Urinary bladder (tissue), 4 donors: ENCODE measurements around the gene NAGA. TPM values are rescaled to one million over a fixed set of nuclear protein-coding genes. Genes with fewer than 3 reads are reported as not detected.

ENCODE experiments used
- DNase-seq: peaks from one replicate; pipeline ENCODE4 v3.0.0-alpha.2; 2015; ENCODE audit errors: extremely low spot score
- H3K27ac ChIP-seq: one replicate; pipeline ENCODE4 v1.5.1; 2013; ENCODE audit warnings: low read depth, mild to moderate bottlenecking, moderate library complexity
- H3K36me3 ChIP-seq: one replicate; pipeline ENCODE4 v1.6.1; 2013; ENCODE audit warnings: mild to moderate bottlenecking, moderate library complexity; ENCODE audit not compliant: insufficient read depth
- H3K4me1 ChIP-seq: one replicate; pipeline ENCODE4 v1.6.1; 2013; ENCODE audit warnings: mild to moderate bottlenecking, moderate library complexity; ENCODE audit not compliant: insufficient read depth
- H3K4me3 ChIP-seq: one replicate; pipeline ENCODE4 v1.5.1; 2013; ENCODE audit warnings: low read depth, low read length
- WGBS: extraction: QIAGEN DNeasy Blood & Tissue Kit; methylation state at CpG from one replicate; pipeline ENCODE4 v1.1.7; 2013; 5-methylcytosine and 5-hydroxymethylcytosine counted together
- polyA plus RNA-seq: library from polyadenylated mRNA; stranded (reverse); fragments of 200-250 nt; gene quantifications from one replicate; pipeline ENCODE4 v1.2.3, GENCODE V29; 2013
- total RNA-seq: library from RNA; depleted of rRNA; stranded (reverse); fragments of >200 nt; gene quantifications from one replicate; pipeline ENCODE4 v1.2.3, GENCODE V29; 2014
- donor health status: healthy with polysubstance abuse.
- donor health status: healthy.

Gene NAGA
- total and polyA plus RNA-seq, 2 donors, result 30.9 to 38.6 TPM

DNA sequence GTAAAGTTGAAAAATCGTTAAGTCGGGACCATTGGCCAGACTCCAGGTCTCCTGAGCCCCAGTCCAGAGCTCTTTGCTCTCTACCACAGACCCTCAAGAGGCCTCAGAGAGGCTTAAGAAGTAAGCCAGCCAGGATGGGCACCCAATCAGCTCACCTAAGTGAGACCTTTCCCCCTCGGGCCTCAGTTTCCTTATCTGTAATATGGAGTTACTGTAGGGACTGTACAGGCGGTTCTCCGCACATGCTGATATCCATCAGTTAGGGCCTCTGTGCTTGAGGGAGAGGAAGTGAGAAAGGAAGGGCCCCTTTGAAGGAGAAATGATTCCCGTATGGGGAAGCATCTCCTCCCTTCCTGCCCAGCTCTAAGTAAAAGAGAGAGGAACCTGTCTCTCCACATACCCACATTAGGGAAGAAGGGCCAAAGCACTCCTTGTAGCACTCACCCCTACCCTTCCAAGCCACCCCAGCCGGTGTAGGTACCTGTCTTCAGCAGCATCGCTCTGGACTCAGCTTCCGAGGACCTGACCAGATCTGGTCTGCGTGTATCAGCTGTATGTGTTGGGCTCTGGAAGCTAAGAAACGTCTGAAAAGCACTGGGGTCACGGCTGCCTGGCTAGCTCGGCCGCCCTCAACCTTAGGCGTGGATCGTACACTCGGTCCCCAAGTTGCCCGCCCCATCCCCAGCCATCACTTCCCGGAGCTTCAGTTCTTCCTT, 653 bp downstream of the NAGA start:
- H3K4me3 ChIP-seq, result peak overlapping the region; percentile 52
- no peaks in the 10 kb centered on the region for H3K36me3 ChIP-seq
- 13% methylated on average over 19 of the region's 19 CpGs for WGBS
- no peak for DNase-seq
- H3K4me1 ChIP-seq, result no peaks in the 10 kb centered on the region
- H3K27ac ChIP-seq, result peak overlapping the region; percentile 73

- H3K27ac ChIP-seq, result no peak overlapping the region
- H3K36me3 ChIP-seq, result no peaks in the 10 kb centered on the region
- 94% methylated on average over 4 of the region's 4 CpGs for WGBS
- no peak overlapping the region for H3K4me3 ChIP-seq
- H3K4me1 ChIP-seq, result no peaks in the 10 kb centered on the region
- no peak for DNase-seq
These were observed 2.3 kb downstream of the NAGA start for GRCh38 chr22:42068291-42068690.

DNA sequence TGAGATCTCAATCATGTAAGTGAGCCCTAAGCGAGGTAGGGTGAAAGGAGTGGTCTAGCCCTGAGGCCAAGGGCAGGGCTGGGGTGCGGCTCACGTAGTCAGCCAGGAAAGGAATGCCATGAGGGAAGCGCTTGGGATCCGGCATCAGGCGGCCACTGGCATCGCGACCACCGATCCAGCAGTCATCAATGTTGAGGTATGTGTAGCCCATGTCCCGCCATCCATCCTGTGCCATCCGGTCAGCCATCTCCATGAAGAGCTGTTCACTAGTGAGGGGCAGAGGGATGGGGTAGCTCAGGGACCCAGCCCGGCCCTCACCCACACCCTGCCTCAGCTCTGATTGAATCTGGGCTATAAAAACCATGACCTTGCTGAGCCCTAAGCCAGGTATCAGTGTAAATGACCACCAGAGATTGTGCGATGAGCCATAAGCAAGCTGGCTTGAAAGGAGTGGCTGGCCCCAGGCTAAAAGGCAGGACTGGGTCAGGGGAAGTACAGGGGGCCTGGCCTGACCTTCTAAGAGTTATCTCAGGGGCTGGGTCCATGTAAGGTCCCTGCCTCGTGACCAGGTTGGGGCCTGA, 2.9 kb downstream of the NAGA start:
- 98% methylated on average over 14 of the region's 14 CpGs for WGBS
- Histone ChIP-seq H3K4me3 (no peak overlapping the region), H3K36me3 (no peaks in the 10 kb centered on the region), H3K27ac (no peak overlapping the region), H3K4me1 (no peaks in the 10 kb centered on the region)
- DNase-seq, result no peak

DNA sequence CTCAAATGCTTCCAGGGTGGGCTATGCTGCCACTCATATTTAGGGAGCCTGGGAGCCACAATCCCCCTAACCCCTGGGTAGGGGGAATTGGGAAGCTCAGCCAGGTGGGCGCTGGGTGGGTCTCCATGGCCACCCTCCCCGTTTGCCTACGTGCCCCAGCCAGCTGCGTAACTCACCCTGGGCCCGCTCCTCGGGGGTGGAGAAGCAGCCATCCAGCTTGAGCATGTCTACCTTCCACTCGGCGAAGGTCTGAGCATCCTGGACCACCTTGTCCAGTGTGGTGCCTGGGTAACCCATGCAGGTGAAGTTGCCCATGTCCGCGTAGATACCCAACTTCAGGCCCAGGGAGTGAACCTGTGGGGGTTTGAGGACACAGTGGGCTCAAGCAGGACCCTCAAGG, 3.7 kb downstream of the NAGA start:
- Histone ChIP-seq H3K36me3 (no peaks in the 10 kb centered on the region), H3K4me3 (no peak overlapping the region), H3K4me1 (no peaks in the 10 kb centered on the region), H3K27ac (no peak overlapping the region)
- 97% methylated on average over 10 of the region's 10 CpGs for WGBS
- DNase-seq, result no peak

DNA sequence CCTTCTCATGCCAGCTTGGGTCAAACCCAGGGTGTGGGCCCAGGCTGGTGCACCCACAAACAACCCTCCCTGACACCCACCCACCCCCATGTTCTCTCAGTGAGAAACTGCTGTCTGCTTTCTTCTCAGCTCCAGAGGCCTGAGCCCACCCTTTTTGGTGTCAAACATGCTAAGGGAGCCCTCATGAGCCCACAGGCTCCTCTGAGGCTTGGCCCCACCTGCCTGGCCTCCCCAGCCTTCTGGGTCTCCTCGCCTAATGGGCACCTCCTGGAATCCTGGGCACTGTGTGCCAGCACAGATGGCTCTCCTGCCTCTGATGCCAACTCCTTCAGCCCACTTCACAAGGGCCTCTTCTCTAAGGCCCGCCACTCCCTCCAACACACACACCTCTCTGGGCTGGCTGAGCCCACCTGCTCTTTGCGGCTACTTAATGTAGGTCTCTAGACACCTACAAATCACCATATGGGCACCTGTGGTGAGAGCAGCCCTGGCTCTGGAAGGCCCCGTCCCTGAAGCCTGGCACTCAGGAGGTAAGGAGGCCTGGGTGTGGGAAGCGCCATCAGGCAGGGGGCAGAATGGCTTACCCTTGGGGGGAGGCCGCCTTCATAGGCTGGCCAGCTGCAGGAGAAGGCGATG, 4.4 kb downstream of the NAGA start:
- H3K4me1 ChIP-seq, result no peaks in the 10 kb centered on the region
- DNase-seq, result no peak
- H3K27ac ChIP-seq, result no peak overlapping the region
- H3K4me3 ChIP-seq, result no peak overlapping the region
- no peaks in the 10 kb centered on the region for H3K36me3 ChIP-seq
- 97% methylated on average over 7 of the region's 7 CpGs for WGBS

DNA sequence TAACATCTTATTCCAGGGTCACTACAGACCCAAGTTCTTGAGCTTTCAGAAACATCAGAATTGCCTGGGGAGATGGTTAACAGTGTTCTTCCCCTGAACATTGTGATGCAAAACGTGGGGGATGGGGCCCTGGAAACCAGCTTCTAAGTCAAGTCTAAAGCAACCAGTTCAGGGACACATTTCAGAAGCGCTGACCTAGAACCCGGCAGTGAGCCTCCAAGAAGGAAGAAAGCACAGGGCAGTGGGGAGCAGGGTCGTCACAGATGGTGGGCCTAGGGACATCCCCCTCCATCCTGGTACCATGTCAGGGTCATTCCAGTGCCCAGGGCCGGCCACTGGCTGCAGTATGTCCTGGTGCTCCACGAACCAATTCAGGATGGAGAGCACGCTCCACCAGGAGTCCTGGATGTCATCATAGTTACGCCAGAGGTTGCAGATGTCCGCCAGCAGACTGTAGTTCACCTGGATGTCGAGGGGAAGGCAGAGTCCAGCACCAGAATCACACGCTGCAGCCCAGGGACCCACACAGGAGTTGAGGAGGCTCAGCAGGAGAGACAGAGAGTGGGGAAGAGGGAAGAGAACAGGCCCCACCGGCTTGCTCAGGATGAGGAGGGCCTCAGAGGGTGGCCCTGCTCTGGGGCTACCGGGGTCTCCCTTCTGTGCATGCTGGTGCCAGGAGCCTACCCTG, 5.0 kb downstream of the NAGA start:
- 87% methylated on average over 13 of the region's 13 CpGs for WGBS
- no peak overlapping the region for H3K27ac ChIP-seq
- H3K4me3 ChIP-seq, result no peak overlapping the region
- DNase-seq, result no peak
- H3K4me1 ChIP-seq, result no peaks in the 10 kb centered on the region
- H3K36me3 ChIP-seq, result no peaks in the 10 kb centered on the region

DNA sequence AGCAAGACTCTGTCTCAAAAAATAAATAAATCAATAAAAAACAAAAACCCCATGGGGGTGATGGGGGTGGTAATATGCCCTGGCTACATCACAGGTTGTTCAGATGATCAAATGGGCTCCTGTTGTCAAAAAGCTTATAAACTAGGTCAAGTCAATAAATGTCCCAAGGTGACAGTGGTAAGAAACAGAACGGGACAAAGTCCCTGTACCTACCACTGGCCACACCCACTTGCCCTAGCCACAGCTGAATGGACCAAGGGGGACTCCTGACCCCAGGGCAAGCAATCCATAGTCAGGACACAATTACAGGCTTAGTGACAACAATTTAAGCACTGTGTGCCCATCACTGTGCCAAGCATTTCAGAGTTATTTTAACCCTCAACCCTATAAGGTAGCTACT, 6.0 kb downstream of the NAGA start:
- no peak for DNase-seq
- WGBS, result 87% methylated on average over 1 of the region's 1 CpG
- Histone ChIP-seq H3K4me1 (no peaks in the 10 kb centered on the region), H3K4me3 (no peak overlapping the region), H3K27ac (no peak overlapping the region), H3K36me3 (no peaks in the 10 kb centered on the region)

DNA sequence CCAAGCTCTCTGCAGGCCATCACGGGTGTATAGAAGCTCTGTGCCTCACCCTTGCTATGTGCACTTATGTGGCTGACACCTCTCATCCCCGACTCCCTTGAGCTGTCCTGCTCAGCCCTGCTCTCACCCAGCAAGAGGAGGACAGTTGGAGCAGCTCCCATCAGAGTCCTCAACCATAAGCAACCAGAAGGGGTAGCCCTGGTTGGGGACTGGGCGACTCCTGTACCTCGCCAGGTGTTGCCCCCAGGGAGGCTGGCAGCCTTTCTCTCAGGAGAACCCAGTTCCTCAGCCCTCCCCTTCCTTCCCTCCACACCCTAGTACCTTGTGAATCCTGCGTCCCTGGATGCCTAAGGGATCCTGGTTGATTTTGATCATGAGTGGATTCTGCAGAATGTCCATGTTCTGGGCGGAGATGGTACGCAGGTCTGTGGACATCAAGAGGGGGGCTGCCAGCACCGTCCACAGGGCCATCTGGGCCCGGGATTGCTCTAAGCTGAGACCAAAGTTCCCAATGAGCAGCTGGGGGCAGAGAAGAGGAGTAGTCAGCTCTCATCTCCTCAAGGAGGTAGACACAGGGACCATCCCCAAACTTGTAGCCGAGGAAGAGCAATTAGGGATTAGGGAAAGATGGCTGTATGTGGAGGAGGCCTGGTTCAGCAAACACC, 8.0 kb downstream of the NAGA start:
- Histone ChIP-seq H3K36me3 (no peaks in the 10 kb centered on the region), H3K27ac (no peak overlapping the region), H3K4me1 (no peaks in the 10 kb centered on the region), H3K4me3 (no peak overlapping the region)
- WGBS, result 87% methylated on average over 10 of the region's 10 CpGs
- DNase-seq, result no peak

DNA sequence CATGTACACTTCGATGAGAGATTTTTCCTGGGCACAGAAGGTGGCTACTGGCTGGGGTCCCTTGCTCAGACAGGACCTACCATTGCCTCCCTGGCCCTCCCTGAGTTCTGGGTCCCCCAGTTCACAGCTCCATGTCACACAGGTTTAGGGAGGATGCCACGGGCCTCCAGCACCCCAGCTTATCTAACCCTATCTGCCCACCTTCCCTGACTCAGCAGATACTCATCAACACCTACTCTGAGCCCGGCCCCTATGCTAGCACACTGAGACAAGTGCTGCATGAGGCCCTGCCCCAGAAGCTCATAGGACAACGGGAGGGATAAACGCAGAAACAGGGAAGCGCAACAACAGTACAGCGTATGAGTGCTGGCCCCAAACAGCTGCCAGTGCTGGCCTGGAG, 9.6 kb downstream of the NAGA start:
- WGBS, result 92% methylated on average over 7 of the region's 7 CpGs
- DNase-seq, result no peak
- Histone ChIP-seq H3K4me3 (no peak overlapping the region), H3K4me1 (no peaks in the 10 kb centered on the region), H3K27ac (no peak overlapping the region), H3K36me3 (no peaks in the 10 kb centered on the region)

DNA sequence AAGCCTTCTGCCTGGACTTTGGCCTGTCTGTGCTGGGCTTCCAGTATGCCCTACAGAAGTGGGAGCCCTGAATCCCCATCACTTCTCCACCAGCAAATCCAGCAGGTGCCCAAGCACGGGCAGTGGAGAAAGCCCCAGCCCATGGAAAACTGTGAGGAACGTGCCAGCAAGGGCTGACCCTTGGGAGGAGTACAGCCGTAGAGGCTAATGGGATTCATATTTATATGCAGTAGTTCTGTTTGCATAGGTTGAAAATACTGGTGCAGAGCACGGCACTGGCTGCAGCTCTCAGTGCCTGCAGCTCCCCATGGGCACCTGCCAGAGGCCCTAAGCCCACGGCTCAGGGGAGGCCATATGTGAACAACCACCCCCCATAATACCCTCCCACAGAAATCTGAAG, 10.1 kb downstream of the NAGA start:
- Histone ChIP-seq H3K4me3 (no peak overlapping the region), H3K4me1 (no peaks in the 10 kb centered on the region), H3K36me3 (no peaks in the 10 kb centered on the region), H3K27ac (no peak overlapping the region)
- no peak for DNase-seq
- 85% methylated on average over 5 of the region's 5 CpGs for WGBS

DNA sequence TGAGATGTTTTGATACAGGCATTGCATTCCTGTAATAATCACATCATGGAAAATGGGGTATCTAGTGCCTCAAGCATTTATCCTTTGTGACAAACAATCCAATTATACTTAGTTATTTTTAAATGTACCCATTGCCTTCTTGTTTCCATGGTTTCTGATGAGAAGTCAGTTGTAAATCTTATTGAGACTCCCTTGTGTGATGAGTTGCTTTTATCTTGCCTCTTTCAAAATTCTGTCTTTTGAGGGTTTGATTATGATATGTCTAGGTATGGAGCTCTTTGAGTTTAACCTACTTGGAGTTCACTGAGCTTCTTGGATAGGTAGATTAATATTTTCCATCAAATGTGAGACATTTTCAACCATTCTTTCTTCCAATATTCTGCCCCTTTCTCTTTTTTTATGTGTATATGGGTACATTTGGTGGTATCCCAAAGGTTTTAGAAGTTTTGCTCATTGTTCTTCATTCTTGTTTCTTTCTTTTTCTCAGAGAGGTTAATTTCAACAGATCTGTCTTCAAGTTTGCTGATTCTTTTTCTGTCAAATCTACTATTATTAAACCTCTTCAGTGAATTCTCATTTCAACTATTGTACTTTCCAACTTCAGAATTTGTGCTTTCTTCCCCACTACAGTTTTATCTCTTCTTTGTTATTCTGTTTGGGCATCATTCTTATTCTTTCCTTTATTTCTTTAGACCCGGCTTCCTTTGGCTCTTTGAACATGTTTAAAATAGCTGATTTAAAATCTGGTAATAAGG, 13.7 kb downstream of the NAGA start:
- no peaks in the 10 kb centered on the region for H3K36me3 ChIP-seq
- no peaks in the 10 kb centered on the region for H3K4me1 ChIP-seq
- no peak overlapping the region for H3K4me3 ChIP-seq
- 97% methylated on average over 1 of the region's 1 CpG for WGBS
- H3K27ac ChIP-seq, result no peak overlapping the region
- DNase-seq, result no peak

DNA sequence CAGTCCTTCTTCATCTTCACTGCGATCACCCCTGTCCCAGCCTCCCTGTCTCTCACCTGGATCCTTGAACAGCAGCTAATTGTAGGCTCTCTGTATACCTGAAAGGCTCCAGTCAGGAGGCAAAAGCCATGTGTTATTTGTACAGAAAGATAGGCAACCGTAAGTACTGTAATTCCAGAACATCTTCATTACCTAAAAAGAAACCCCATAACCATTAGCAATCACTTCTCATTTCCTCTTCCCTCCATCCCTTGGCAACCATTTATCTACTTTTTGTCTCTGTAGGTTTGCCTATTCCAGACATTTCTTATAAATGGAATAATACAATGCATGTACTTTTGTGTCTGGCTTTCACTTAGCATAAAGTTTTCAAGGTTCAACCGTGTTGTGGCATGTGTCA, 17.8 kb downstream of the NAGA start:
- 86% methylated on average over 3 of the region's 3 CpGs for WGBS
- Histone ChIP-seq H3K4me1 (no peaks in the 10 kb centered on the region), H3K27ac (no peak overlapping the region), H3K36me3 (peaks cover 2% of the 10 kb centered on the region), H3K4me3 (no peak overlapping the region)
- no peak for DNase-seq

DNA sequence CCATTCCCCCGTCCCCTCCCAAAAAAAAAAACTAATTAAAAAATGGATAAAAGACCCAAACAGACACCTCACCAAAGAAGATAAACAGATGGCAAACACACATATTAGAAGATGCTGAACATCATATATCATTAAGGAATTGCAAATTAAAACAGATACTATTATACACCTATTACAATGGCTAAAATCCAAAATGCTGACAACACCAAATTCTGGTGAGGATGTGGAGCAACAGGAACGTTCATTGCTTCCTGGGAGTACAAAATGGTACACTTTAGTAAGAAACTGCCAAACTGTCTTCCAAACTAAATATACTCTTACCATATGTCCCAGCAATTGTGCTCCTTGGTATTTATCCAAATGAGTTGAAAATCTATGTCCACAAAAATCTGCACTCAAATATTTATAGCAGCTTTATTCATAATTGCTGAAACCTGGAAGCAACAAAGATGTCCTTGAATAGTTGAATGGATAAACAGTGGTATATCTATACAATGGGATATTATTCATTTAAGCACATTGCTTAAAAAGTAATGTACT, 19.9 kb downstream of the NAGA start:
- Histone ChIP-seq H3K4me1 (no peaks in the 10 kb centered on the region), H3K27ac (no peak overlapping the region), H3K36me3 (peaks cover 2% of the 10 kb centered on the region), H3K4me3 (no peak overlapping the region)
- no peak for DNase-seq
- WGBS, result 71% methylated on average over 2 of the region's 2 CpGs
